Liver (tissue), 9 donors: ENCODE results near the gene KMT2A. TPM values are rescaled to one million over a fixed set of nuclear protein-coding genes. Genes with fewer than 3 reads are reported as not detected.

Experiments
- DNase-seq: peaks from one replicate; pipeline ENCODE4 v3.0.0-alpha.2; 2017; ENCODE audit warnings: low spot score
- H3K27ac ChIP-seq, 2 donors: one replicate each; pipeline ENCODE4 v1.7.0; 2013; ENCODE audit warnings: inconsistent platforms in 2 of 2, low read length in 2 of 2, control low read depth in 1 of 2, low read depth in 1 of 2, mild to moderate bottlenecking in 1 of 2
- H3K27me3 ChIP-seq, 4 donors: one replicate each; pipeline versions ENCODE4 v1.6.1 to v1.7.0; 2013; ENCODE audit warnings: low read length in 3 of 4, inconsistent platforms in 1 of 4, mild to moderate bottlenecking in 1 of 4, moderate library complexity in 1 of 4; ENCODE audit not compliant: control insufficient read depth in 4 of 4, insufficient read depth in 4 of 4
- H3K36me3 ChIP-seq, 4 donors: one replicate each; pipeline versions ENCODE4 v1.6.1 to v1.7.0; 2013; ENCODE audit warnings: low read length in 3 of 4, mild to moderate bottlenecking in 3 of 4, low read depth in 1 of 4, moderate library complexity in 1 of 4; ENCODE audit not compliant: control insufficient read depth in 4 of 4, insufficient read depth in 3 of 4
- H3K4me1 ChIP-seq, 4 donors: one replicate each; pipeline versions ENCODE4 v1.6.1 to v1.7.0; 2013; ENCODE audit warnings: low read length in 3 of 4, mild to moderate bottlenecking in 3 of 4, moderate library complexity in 1 of 4; ENCODE audit not compliant: control insufficient read depth in 4 of 4, insufficient read depth in 4 of 4
- H3K4me3 ChIP-seq, 3 donors: one replicate each; pipeline versions ENCODE4 v1.6.1 to v1.7.0; 2013; ENCODE audit warnings: low read length in 3 of 3, control low read depth in 1 of 3, low read depth in 1 of 3, mild to moderate bottlenecking in 1 of 3
- H3K9ac ChIP-seq, 2 donors: one replicate each; pipeline ENCODE4 v1.7.0; 2013; ENCODE audit warnings: low read length in 2 of 2, mild to moderate bottlenecking in 2 of 2, moderate library complexity in 2 of 2, control low read depth in 1 of 2, low read depth in 1 of 2
- H3K9me3 ChIP-seq, 4 donors: one replicate each; pipeline versions ENCODE4 v1.6.1 to v1.7.0; 2013; ENCODE audit warnings: low read length in 3 of 4; ENCODE audit not compliant: control insufficient read depth in 4 of 4
- ATF3 ChIP-seq: IDR thresholded peaks from 2 replicates; pipeline ENCODE4 v1.6.1; 2016; ENCODE audit warnings: antibody characterized with exemption
- EGR1 ChIP-seq, 2 donors: IDR thresholded peaks; 2 replicates each; pipeline ENCODE4 v1.6.1; 2016 to 2018; ENCODE audit warnings: antibody characterized with exemption in 2 of 2, low read depth in 2 of 2
- FOXA1 ChIP-seq: IDR thresholded peaks from 2 replicates; pipeline ENCODE4 v1.6.1; 2016; ENCODE audit warnings: antibody characterized with exemption
- FOXA2 ChIP-seq: IDR thresholded peaks from 2 replicates; pipeline ENCODE4 v1.6.1; 2016; ENCODE audit warnings: antibody characterized with exemption
- GABPA ChIP-seq, 2 donors: IDR thresholded peaks in 1 of 2; conservative IDR thresholded peaks in 1 of 2; 2 replicates each; pipeline ENCODE4 v1.6.1; 2016; ENCODE audit warnings: antibody characterized with exemption in 2 of 2, mild to moderate bottlenecking in 1 of 2, moderate library complexity in 1 of 2
- HNF4A ChIP-seq, 2 donors: conservative IDR thresholded peaks; 2 replicates each; pipeline ENCODE4 v1.6.1; 2016; ENCODE audit warnings: antibody characterized with exemption in 2 of 2, mild to moderate bottlenecking in 2 of 2
- HNF4G ChIP-seq: IDR thresholded peaks from 2 replicates; pipeline ENCODE4 v1.6.1; 2016; ENCODE audit warnings: antibody characterized with exemption
- JUND ChIP-seq, 2 donors: IDR thresholded peaks; 2 replicates each; pipeline ENCODE4 v1.6.1; 2016; ENCODE audit warnings: antibody characterized with exemption in 2 of 2
- MAX ChIP-seq: IDR thresholded peaks from 2 replicates; pipeline ENCODE4 v1.6.1; 2016; ENCODE audit warnings: antibody characterized with exemption
- REST ChIP-seq: IDR thresholded peaks from 2 replicates; pipeline ENCODE4 v1.6.1; 2016; ENCODE audit warnings: antibody characterized with exemption, mild to moderate bottlenecking
- RXRA ChIP-seq, 2 donors: IDR thresholded peaks; 2 replicates each; pipeline ENCODE4 v1.6.1; 2017 to 2018; ENCODE audit warnings: antibody characterized with exemption in 2 of 2, mild to moderate bottlenecking in 1 of 2
- TAF1 ChIP-seq: conservative IDR thresholded peaks from 2 replicates; pipeline ENCODE4 v1.6.1; 2016; ENCODE audit warnings: antibody characterized with exemption, mild to moderate bottlenecking
- YY1 ChIP-seq: IDR thresholded peaks from 2 replicates; pipeline ENCODE4 v1.6.1; 2016; ENCODE audit warnings: antibody characterized with exemption, mild to moderate bottlenecking
- ZBTB33 ChIP-seq: IDR thresholded peaks from 2 replicates; pipeline ENCODE4 v1.6.1; 2016; ENCODE audit warnings: antibody characterized with exemption
- WGBS: extraction: QIAGEN DNeasy Blood & Tissue Kit; methylation state at CpG from one replicate; pipeline ENCODE4 v1.1.7; 2013; 5-methylcytosine and 5-hydroxymethylcytosine counted together
- polyA plus RNA-seq, 2 donors: library from polyadenylated mRNA; stranded (reverse) in 1 of 2; unstranded in 1 of 2; fragments of 200-250 nt in 1 of 2; fragments of >200 nt in 1 of 2; fragmentation: Nextera tagmentation in 1 of 2; extraction: Ambion mirVana in 1 of 2; gene quantifications; one replicate each; pipeline versions ENCODE4 v1.2.1 to v1.2.3, GENCODE V29; 2013 to 2015
- total RNA-seq, 2 donors: library from RNA; depleted of rRNA; stranded (reverse); fragments of >200 nt; gene quantifications; one replicate each; pipeline ENCODE4 v1.2.3, GENCODE V29; 2014
- donor health status: healthy.
- donor health status: healthy.
- donor health status: healthy.
- donor health status: healthy.
- donor health status: healthy.

Gene KMT2A
- total and polyA plus RNA-seq, 4 donors = 4.3 to 27.9 (median 12.9) TPM

GRCh38 chr11:118434553-118435289 is 1.6 kb upstream of the KMT2A start:
- peak; percentile 57 for DNase-seq
- no peaks in the 10 kb centered on the region for H3K36me3 ChIP-seq
- peak overlapping the region; percentile 3 to 38 for H3K9ac ChIP-seq
- TF ChIP-seq REST (peak; percentile 99), RXRA (IDR thresholded peaks at IDR 0.05) (peak in 1 of 2 donors; percentile 9), MAX (peak; percentile 15), EGR1 (IDR thresholded peaks at IDR 0.05; ENCODE audit: low read depth in 2 of 2) (no peak)
- H3K4me1 ChIP-seq = peaks cover 4 to 41% (median 35%) of the 10 kb centered on the region in 4 donors
- no peaks in the 10 kb centered on the region for H3K27me3 ChIP-seq
- no peaks in the 10 kb centered on the region for H3K9me3 ChIP-seq
- H3K27ac ChIP-seq = peak overlapping the region in 1 of 2 donors; percentile 35
- under 1% methylated on average over 39 of the region's 39 CpGs for WGBS
- peak overlapping the region; percentile 11 to 98 (median 80) for H3K4me3 ChIP-seq

- Histone ChIP-seq H3K9me3 (no peaks in the 10 kb centered on the region), H3K4me1 (peaks cover 4 to 47% (median 40%) of the 10 kb centered on the region in 4 donors), H3K27me3 (no peaks in the 10 kb centered on the region), H3K4me3 (peak overlapping the region; percentile 11 to 98 (median 80)), H3K27ac (peak overlapping the region; percentile 71), H3K9ac (peak overlapping the region; percentile 38 to 51), H3K36me3 (no peaks in the 10 kb centered on the region)
- no peak for TF ChIP-seq JUND (IDR thresholded peaks at IDR 0.05)
- no peak for TF ChIP-seq HNF4A (conservative IDR thresholded peaks at IDR 0.05)
- TF ChIP-seq EGR1 (IDR thresholded peaks at IDR 0.05; ENCODE audit: low read depth in 2 of 2) = no peak
- TF ChIP-seq GABPA (IDR thresholded peaks at IDR 0.05 in 1 of 2, conservative IDR thresholded peaks at IDR 0.05 in 1 of 2) = no peak
- no peak for TF ChIP-seq ZBTB33
- TF ChIP-seq TAF1 = no peak
- TF ChIP-seq FOXA2 = no peak
- no peak for TF ChIP-seq ATF3
- TF ChIP-seq YY1 = no peak
- no peak for TF ChIP-seq HNF4G
- TF ChIP-seq REST = no peak
- no peak for TF ChIP-seq FOXA1
- WGBS = under 1% methylated on average over 34 of the region's 34 CpGs
- peak; percentile 66 for DNase-seq
Measured at GRCh38 chr11:118435290-118435892, 901 bp upstream of the KMT2A start.
